Heart left ventricle (tissue), 13 donors: ENCODE measurements around the gene PTPRD.

Experiments
- CTCF ChIP-seq, 12 donors: fragments of 200-600 bp; sonication (generic) in 4 of 12; IDR thresholded peaks; one replicate each; pipeline versions ENCODE4 v1.5.0 to v1.8.0; 2018 to 2022; ENCODE audit warnings: antibody characterized with exemption in 12 of 12, mild to moderate bottlenecking in 5 of 12
- POLR2A ChIP-seq, 2 donors: fragments of 450-650 bp; IDR thresholded peaks; one replicate each; pipeline ENCODE4 v1.6.1; 2017; ENCODE audit warnings: antibody characterized with exemption in 2 of 2, mild to moderate bottlenecking in 2 of 2, moderate library complexity in 2 of 2
- donor health status: ischemic (EF 13 %, LVEDD 7.1; RV severe dilation, severe dysfunction).
- donor health status: DM: no; HTN: yes; CAD: no.
- donor health status: DM: no; HTN: no; CAD: no.
- donor health status: ischemic (EF 25% LVEDD 6.9; RV normal size, moderate dysfunction).
- donor health status: ischemic (EF 25% LVEDD 5.7; RV mildly dilated, moderate dysfunction).
- donor health status: ischemic (EF 35%, LVEDD 5.7; RV mildly dilated, moderate dysfunction).
- donor health status: nonischemic (EF 11% LVEDD 7.7; RV severe dilation, severe dysfunction).
- donor health status: DM: yes; HTN: yes; CAD: no.
- donor health status: PGD.
- donor health status: ischemic (EF 29% LVEDD 5.4; RV normal size, mild dysfunction).
- donor health status: nonischemic (EF 23%, LVEDD 6.1; RV moderate dilation, normal function).

GRCh38 chr9:9174358-9174757 lies 1438.4 kb downstream of the PTPRD start:
- TF ChIP-seq CTCF (IDR thresholded peaks at IDR 0.05) (no peak), POLR2A (IDR thresholded peaks at IDR 0.05) (no peak)
